ACHN (cell line): ENCODE data around the gene MUC4.

Source experiments
- DNase-seq: peaks from one replicate; pipeline ENCODE4 v3.0.0-alpha.2; 2015
- in situ Hi-C: cut with HindIII; loops from 2 replicates; pipeline ENCODE4 v1.10.0; 2017; ENCODE audit warnings: low sequenced_read_pairs, low pct_ligation_motif_present, low pct_unique_long_range_greater_than_20kb

Gene MUC4

GRCh38 chr3:195768831-195769303, 42.9 kb downstream of the MUC4 start:
- no peak for DNase-seq
- in situ Hi-C loops, result no loop called here

- in situ Hi-C loops, result no loop called here
- no peak for DNase-seq
Observed at GRCh38 chr3:195768414-195768813, 43.3 kb downstream of the MUC4 start.

- DNase-seq, result no peak
- in situ Hi-C loops, result no loop called here
Observed at GRCh38 chr3:195767792-195768191, 43.9 kb downstream of the MUC4 start.

DNA sequence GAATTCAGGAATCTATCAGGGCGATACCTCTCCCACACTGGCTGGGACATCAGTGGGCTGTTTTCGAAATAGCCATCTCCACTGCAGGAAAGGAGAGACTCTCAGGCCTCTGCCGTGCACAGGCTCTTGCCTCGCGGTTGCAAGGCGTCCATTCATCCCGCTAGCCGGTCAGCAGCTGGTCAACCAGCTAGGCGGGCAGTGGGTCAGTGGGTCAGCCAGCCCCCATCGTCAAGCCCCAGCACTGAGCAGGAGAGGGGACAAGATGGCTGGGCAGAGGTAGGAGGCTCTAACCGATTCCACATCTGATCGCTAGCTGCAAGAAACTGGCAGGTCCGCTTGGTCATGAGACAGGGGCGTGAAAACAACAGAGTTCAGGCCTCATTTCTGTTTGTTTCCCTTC, 45.1 kb downstream of the MUC4 start:
- DNase-seq, result no peak
- in situ Hi-C loops, result no loop called here

- DNase-seq, result no peak
- in situ Hi-C loops, result no loop called here
Observed at GRCh38 chr3:195764961-195765706, 46.6 kb downstream of the MUC4 start.

DNA sequence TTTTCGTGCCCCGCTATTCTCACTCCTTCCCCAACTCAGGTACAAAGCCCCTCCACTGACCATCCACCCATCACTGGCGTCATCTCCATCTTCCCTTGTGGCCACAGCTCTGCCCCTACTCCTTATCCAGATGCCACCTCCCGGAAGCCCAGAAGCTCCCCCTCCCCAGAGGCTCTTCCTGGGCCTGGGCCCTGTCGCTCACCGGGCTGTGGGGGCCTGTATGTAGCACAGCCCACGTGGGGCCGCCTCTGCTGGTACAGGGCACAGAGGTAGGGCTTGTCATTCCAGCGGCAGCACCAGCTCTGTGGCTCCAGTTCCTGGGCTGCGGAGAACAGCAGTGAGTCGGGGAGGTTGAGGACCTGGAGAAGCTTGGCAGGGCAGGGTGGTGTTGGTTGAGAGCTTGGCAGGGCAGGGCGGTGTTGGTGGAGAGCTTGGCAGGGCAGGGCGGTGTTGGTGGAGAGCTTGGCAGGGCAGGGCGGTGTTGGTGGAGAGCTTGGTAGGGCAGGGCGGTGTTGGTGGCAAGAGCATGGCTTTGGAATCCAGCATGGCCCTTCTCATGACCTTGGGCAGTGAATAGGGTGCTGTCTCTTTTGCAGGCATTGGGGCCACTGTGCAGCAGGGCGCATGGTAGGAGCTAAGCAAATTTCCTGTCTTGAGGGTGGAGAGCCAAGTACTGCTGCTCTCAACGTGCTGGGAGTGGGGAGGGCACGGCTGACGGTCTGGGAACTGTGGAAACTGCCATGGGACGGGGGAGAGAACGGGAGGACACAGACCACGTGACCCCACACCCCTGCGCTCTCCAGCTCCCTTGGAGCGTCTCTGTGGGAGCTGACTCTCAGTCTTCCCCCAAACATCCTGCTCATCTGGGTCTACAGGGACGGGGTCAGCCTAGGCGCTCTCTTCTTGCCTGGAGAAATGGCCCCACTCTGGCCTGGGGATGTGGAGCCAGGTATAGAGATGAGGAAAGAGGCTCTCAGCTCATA, 47.6 kb downstream of the MUC4 start:
- no peak for DNase-seq
- in situ Hi-C loops, result no loop called here

DNA sequence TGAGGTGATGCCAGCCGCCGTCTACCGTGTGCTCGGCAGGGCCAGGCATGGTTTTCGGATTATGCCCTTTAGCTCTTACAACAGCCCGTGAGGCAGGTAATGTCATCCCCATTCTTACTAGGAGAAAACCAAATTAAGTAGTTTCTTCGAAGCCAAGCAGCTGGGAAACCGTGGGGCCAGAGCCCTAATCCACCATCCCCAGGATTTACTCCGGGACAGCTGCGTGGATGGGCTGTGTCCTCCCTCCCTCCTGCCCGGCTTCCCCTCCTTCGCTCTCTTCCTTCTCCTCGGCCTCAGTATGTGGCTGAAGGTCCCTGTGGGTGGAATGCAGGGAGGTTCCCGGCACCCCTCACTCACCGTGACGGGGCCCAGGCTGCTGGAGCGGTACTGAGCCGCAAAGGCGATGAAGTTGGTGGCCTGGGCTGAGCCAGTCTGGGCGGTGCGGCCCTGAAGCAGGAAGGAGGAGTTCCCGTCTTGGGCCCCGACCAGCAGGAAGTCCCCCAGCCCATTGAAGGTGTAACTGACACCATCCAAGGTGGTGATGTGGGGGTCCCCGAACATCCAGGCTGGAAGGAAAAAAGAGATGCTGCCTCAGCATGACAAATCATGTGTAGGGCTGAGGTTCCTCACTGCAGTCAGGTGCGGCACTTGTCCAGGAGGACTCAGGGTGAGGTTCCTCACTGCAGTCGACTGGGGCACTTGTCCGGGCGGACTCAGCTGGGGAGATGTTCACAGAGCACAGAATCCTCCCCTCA, 48.5 kb downstream of the MUC4 start:
- in situ Hi-C loops, result no loop called here
- no peak for DNase-seq

- no peak for DNase-seq
- in situ Hi-C loops, result no loop called here
Observed at GRCh38 chr3:195762611-195763010, 49.1 kb downstream of the MUC4 start.

DNA sequence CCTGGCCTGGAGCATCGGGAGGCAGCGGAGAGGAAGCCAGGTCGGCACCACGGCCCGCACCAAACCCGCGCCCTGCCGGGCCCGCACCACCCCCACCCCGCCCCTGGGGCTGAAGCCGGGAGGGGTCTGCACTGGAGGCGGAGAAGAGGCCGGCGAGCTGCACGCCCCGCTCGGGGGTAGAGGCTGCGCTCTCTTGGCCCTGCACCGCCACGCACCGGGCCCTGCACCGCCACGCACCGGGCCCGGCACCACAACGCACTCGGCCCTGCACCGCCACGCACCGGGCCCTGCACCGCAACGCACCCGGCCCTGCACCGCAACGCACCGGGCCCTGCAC, 49.5 kb downstream of the MUC4 start:
- in situ Hi-C loops, result no loop called here
- no peak for DNase-seq

DNA sequence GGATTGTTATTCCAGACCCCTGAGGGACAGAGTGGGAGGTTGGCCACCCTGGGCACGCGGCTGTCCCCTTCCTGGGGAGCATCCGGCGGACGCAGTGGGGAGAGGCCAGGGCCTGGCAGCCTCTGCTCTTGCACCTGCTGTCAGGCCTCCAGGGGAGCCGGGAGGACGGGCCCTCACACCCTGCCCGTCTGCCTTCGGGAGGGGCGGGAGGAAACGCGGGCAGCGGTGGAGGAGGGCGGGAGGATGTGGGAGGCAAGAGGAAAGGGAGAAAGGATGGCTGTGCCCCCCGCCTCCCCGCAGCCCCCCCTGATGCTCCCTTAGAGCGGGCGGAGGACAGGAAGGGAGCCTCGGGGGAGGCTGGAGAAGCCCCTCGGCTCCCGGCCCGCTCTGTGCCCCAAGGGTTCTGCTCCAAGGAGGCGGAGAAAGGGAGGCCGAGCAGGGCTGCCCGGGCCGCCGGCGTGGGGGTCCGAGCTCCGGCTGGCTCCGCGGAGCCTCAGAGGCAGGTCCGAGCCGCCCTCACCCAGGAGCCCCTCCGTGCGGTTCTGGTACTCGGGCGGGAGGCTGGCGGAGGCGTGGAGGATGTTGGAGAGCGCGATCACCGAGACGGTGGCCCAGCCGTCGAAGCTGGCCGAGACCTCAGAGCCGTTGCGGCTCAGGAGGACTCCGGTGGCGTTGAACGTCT, 50.0 kb downstream of the MUC4 start:
- in situ Hi-C loops, result no loop called here
- no peak for DNase-seq

DNA sequence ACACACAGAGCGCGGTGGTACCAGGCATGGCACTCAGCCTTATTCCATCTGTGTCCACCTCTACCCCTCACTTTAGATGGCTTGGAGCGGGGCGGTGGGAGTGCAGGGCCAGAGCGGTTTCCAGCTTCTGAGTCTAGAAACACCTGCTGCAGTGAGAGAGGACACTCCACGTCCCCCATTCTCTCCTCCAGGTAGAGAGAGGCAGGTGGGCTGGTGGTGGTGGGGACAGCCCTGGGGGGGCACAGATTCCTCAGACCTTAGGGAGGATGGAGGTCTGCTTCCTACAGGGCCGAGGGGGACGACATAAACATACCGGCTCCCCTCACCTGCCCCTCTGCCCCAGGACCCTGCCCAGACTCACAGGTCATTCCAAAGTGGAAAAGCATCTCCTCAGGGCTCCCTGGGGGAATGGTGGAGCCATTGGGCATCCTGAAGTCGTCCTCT, 50.6 kb downstream of the MUC4 start:
- DNase-seq, result no peak
- in situ Hi-C loops, result no loop called here

DNA sequence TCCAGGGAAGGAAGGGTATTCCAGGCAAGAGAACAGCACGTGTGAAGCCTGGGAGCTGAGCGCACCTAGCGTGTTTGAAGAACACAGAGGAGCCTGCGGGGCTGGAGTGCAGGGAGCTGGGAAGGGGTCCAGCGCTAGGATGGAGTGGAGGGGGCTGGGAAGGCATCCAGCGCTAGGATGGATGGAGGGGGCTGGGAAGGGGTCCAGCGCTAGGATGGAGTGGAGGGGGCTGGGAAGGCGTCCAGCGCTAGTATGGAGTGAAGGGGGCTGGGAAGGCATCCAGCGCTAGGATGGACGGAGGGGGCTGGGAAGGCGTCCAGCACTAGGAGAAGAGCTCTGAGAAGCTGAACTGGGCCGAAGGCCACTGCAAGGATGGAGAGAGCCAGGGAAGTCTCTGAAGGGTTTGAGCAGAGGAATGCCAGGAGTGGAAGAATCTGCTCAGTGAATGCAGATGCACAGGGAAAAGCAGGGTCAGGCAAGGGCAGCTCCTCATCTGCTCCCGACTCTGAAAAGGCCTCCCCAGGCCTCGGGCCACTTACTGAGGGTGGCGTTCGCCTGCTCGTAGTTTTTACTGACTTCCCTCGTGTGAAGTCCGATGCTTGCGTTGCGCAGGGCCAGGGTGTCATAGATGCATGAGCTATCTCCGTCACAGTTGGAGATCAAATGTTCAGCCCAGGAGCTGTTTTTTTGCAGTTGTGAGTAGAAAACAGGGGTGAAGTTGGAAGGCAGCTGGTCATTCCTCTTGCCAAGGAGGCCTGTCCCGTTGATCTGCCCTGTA, 51.2 kb downstream of the MUC4 start:
- in situ Hi-C loops, result no loop called here
- no peak for DNase-seq

- in situ Hi-C loops, result no loop called here
- DNase-seq, result no peak
Observed at GRCh38 chr3:195758721-195759353, 52.9 kb downstream of the MUC4 start.

GRCh38 chr3:195757827-195758226, 53.9 kb downstream of the MUC4 start:
- no peak for DNase-seq
- in situ Hi-C loops, result no loop called here

GRCh38 chr3:195757438-195757770, 54.3 kb downstream of the MUC4 start:
- no peak for DNase-seq
- in situ Hi-C loops, result no loop called here

- no peak for DNase-seq
- in situ Hi-C loops, result no loop called here
Observed at GRCh38 chr3:195755791-195756676, 55.7 kb downstream of the MUC4 start.

GRCh38 chr3:195755391-195755790, 56.3 kb downstream of the MUC4 start:
- DNase-seq, result no peak
- in situ Hi-C loops, result no loop called here
